Measurements from ENCODE around the gene FAM241B.

FAM241B gene

GRCh38 chr10:69629897-69630650 is at the start of gene FAM241B:
Gene FAM241B, plus strand, starts transcription at chr10:69630247. Its CDS starts 1,497 bp downstream, at chr10:69631744.
- H3K4me3 ChIP-seq (ENCODE audit: low read depth, low read length), result peak within 1 kb of the TSS; percentile 37
- in situ Hi-C loops (cut with HindIII; ENCODE audit: low sequenced_read_pairs), result no loop called here
- DNase-seq (ENCODE audit: low read depth, low spot score), result peak; percentile 20
- peak; percentile 83 for TF ChIP-seq CTCF (IDR thresholded peaks at IDR 0.05; ENCODE audit: low read depth, low read length)

DNA sequence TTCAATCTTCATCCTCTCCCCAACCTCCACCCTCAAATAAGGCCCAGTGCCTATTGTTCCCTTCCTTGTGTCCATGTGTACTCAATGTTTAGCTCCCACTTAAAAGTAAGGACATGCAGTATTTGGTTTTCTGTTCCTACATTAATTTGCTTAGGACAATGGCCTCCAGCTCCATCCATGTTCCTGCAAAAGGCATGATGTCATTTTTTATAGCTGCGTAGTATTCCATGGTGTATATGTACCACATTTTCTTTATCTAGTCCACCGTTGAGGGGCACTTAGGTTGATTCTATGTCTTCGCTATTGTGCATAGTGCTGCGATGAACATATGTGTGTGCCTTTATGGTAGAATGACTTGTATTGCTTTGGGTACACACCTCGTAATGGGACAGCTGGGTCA is 49.6 kb upstream of the FAM241B start:
- no peak overlapping the region for H3K4me3 ChIP-seq (ENCODE audit: low read depth, low read length)
- DNase-seq (ENCODE audit: low read depth, low spot score), result no peak
- TF ChIP-seq CTCF (IDR thresholded peaks at IDR 0.05; ENCODE audit: low read depth, low read length), result no peak
- in situ Hi-C loops (cut with HindIII; ENCODE audit: low sequenced_read_pairs), result no loop called here

- no peak overlapping the region for H3K4me3 ChIP-seq (ENCODE audit: low read depth, low read length)
- in situ Hi-C loops (cut with HindIII; ENCODE audit: low sequenced_read_pairs), result no loop called here
- DNase-seq (ENCODE audit: low read depth, low spot score), result no peak
- TF ChIP-seq CTCF (IDR thresholded peaks at IDR 0.05; ENCODE audit: low read depth, low read length), result no peak
Observed at GRCh38 chr10:69583106-69583505, 46.9 kb upstream of the FAM241B start.

DNA sequence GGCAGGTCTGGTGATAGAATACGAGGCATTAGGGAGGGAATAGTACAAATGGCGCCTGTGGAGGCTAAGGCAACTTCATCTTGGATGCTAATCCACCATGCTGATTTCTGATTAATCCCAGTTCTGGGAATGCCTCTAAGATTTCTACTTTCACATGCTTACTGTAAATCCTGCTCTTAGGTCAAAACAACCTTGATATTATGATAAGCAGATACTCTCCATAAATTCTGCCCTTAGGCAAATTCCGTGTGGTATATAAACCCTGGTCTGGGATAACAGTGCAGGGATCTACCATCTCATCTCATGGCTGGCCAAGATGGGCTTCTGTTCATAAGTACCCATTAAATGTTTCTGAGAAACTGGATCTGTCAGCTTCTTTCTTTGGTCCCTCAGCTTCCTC is 45.4 kb upstream of the FAM241B start:
- DNase-seq (ENCODE audit: low read depth, low spot score), result no peak
- no peak for TF ChIP-seq CTCF (IDR thresholded peaks at IDR 0.05; ENCODE audit: low read depth, low read length)

DNA sequence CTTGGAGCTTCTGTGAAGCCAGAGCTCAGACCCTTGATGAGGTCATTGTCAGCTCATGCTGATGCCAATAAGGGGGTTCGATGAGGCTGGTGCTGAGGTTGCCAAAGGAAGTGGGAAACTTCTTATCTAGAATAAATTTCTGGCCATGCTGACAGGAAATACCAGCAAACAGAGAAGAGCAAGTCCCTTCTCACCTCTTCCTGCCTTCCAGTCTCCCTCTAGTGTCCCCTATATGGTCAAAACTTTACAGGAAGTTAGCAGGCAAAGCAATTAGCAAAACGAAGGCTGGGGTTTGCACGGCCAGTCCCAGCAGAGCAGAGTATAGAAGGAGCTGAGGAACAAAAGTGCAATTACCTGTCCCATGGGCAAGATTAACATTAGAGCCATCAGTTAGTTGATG is 41.7 kb upstream of the FAM241B start:
- DNase-seq (ENCODE audit: low read depth, low spot score), result no peak
- no peak for TF ChIP-seq CTCF (IDR thresholded peaks at IDR 0.05; ENCODE audit: low read depth, low read length)
- in situ Hi-C loops (cut with HindIII; ENCODE audit: low sequenced_read_pairs), result no loop called here
- no peak overlapping the region for H3K4me3 ChIP-seq (ENCODE audit: low read depth, low read length)

More for the DNA sequence above, 45.4 kb upstream of the FAM241B start:
- in situ Hi-C loops (cut with HindIII; ENCODE audit: low sequenced_read_pairs), result no loop called here
- no peak overlapping the region for H3K4me3 ChIP-seq (ENCODE audit: low read depth, low read length)

GRCh38 chr10:69600761-69601330 is 29.2 kb upstream of the FAM241B start:
- no peak for DNase-seq (ENCODE audit: low read depth, low spot score)
- in situ Hi-C loops (cut with HindIII; ENCODE audit: low sequenced_read_pairs), result no loop called here
- H3K4me3 ChIP-seq (ENCODE audit: low read depth, low read length), result no peak overlapping the region
- TF ChIP-seq CTCF (IDR thresholded peaks at IDR 0.05; ENCODE audit: low read depth, low read length), result no peak

Measured in astrocyte of the spinal cord (primary cell).